Measurements from ENCODE around the gene VWF. TPM values are rescaled to one million over a fixed set of nuclear protein-coding genes. Genes with fewer than 3 reads are reported as not detected.

VWF gene
- total and polyA plus RNA-seq, 2 of the 13 experiments (the other 11 are each of a cell fraction or from before 2014, with no cell fraction given): 0.20 to 0.25 TPM

- TF ChIP-seq, protein P1, sequence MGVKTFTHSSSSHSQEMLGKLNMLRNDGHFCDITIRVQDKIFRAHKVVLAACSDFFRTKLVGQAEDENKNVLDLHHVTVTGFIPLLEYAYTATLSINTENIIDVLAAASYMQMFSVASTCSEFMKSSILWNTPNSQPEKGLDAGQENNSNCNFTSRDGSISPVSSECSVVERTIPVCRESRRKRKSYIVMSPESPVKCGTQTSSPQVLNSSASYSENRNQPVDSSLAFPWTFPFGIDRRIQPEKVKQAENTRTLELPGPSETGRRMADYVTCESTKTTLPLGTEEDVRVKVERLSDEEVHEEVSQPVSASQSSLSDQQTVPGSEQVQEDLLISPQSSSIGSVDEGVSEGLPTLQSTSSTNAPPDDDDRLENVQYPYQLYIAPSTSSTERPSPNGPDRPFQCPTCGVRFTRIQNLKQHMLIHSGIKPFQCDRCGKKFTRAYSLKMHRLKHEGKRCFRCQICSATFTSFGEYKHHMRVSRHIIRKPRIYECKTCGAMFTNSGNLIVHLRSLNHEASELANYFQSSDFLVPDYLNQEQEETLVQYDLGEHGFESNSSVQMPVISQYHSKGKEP (CRISPR knock-in tag; IDR thresholded peaks at IDR 0.05): no peak
- TF ChIP-seq ARNT (IDR thresholded peaks at IDR 0.05) (0 out of 2 replicates have a peak, but pooled peaks have one; percentile 66), REXO4 (CRISPR knock-in tag; IDR thresholded peaks at IDR 0.05; ENCODE audit: borderline replicate concordance) (no peak), RAD51 (IDR thresholded peaks at IDR 0.05; ENCODE audit: borderline replicate concordance) (0 out of 2 replicates have a peak, but pooled peaks have one; percentile 11), ZNF468 (CRISPR knock-in tag; IDR thresholded peaks at IDR 0.05) (no peak)
- TF ChIP-seq, protein P2, sequence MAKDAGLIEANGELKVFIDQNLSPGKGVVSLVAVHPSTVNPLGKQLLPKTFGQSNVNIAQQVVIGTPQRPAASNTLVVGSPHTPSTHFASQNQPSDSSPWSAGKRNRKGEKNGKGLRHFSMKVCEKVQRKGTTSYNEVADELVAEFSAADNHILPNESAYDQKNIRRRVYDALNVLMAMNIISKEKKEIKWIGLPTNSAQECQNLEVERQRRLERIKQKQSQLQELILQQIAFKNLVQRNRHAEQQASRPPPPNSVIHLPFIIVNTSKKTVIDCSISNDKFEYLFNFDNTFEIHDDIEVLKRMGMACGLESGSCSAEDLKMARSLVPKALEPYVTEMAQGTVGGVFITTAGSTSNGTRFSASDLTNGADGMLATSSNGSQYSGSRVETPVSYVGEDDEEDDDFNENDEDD (CRISPR knock-in tag; IDR thresholded peaks at IDR 0.05; ENCODE audit: borderline replicate concordance): no peak
- TF ChIP-seq, protein P3, sequence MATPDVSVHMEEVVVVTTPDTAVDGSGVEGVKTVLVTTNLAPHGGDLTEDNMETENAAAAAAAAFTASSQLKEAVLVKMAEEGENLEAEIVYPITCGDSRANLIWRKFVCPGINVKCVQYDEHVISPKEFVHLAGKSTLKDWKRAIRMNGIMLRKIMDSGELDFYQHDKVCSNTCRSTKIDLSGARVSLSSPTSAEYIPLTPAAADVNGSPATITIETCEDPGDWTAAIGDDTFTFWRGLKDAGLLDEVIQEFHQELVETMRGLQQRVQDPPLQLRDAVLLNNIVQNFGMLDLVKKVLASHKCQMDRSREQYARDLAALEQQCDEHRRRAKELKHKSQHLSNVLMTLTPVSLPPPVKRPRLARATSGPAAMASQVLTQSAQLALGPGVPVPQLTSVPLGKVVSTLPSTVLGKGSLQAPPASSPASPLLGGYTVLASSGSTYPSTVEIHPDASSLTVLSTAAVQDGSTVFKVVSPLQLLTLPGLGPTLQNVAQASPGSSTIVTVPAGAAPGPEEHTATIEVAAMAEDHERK (CRISPR knock-in tag; IDR thresholded peaks at IDR 0.05; ENCODE audit: low read depth): no peak
These were observed 91.7 kb downstream of the VWF start (continued) for GRCh38 chr12:6032726-6033125.

- no peaks in the 10 kb centered on the region for H3K4me1 ChIP-seq (ENCODE audit: insufficient read depth, low read length)
- no peaks in the 10 kb centered on the region for H3K79me2 ChIP-seq (ENCODE audit: insufficient read depth, low read length)
- intact Hi-C loops (cut with micrococcal nuclease; ENCODE audit: unreplicated experiment) (no loop called here), in situ Hi-C loops (cut with HindIII; ENCODE audit: extremely low pct_ligation_motif_present, low pct_unique_long_range_greater_than_20kb) (no loop called here)
- no peak for DNase-seq (ENCODE audit: low spot score)
- no peaks in the 10 kb centered on the region for H3K36me3 ChIP-seq (replicated peaks in 1 of 2; ENCODE audit: control insufficient read depth in 1 of 2, insufficient read depth in 2 of 2, low read length in 2 of 2)
- WGBS (ENCODE audit: low lambda C conversion rate): 30% methylated on average over 8 of the region's 8 CpGs
- no peak overlapping the region for H2AFZ ChIP-seq (ENCODE audit: low read length)
- H3K9ac ChIP-seq (ENCODE audit: insufficient read depth, low read depth, low read length): no peak overlapping the region
- H3K27ac ChIP-seq (ENCODE audit: extremely low read length, insufficient read depth, low read length): no peak overlapping the region
- H3K27me3 ChIP-seq (ENCODE audit: control insufficient read depth in 1 of 2, insufficient read depth in 2 of 2, low read length in 2 of 2): no peaks in the 10 kb centered on the region
- TF ChIP-seq ZNF333 (CRISPR knock-in tag; IDR thresholded peaks at IDR 0.05; ENCODE audit: borderline replicate concordance): no peak
- TF ChIP-seq, protein P4, sequence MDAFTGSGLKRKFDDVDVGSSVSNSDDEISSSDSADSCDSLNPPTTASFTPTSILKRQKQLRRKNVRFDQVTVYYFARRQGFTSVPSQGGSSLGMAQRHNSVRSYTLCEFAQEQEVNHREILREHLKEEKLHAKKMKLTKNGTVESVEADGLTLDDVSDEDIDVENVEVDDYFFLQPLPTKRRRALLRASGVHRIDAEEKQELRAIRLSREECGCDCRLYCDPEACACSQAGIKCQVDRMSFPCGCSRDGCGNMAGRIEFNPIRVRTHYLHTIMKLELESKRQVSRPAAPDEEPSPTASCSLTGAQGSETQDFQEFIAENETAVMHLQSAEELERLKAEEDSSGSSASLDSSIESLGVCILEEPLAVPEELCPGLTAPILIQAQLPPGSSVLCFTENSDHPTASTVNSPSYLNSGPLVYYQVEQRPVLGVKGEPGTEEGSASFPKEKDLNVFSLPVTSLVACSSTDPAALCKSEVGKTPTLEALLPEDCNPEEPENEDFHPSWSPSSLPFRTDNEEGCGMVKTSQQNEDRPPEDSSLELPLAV (CRISPR knock-in tag; conservative IDR thresholded peaks at IDR 0.05; ENCODE audit: low read depth): no peak
- TF ChIP-seq, protein P5, sequence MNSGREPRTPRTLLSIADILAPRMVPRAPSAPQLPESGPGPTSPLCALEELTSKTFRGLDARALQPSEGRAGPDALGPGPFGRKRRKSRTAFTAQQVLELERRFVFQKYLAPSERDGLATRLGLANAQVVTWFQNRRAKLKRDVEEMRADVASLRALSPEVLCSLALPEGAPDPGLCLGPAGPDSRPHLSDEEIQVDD (CRISPR knock-in tag; IDR thresholded peaks at IDR 0.05; ENCODE audit: borderline replicate concordance): no peak
- no peak for TF ChIP-seq ZNF781 (CRISPR knock-in tag; IDR thresholded peaks at IDR 0.05; ENCODE audit: borderline replicate concordance, not compliant biosample characterization)
- TF ChIP-seq CBX1 (IDR thresholded peaks at IDR 0.05; ENCODE audit: low read depth): no peak
- no peak for TF ChIP-seq ZNF44 (CRISPR knock-in tag; IDR thresholded peaks at IDR 0.05)
- TF ChIP-seq CEBPZ (IDR thresholded peaks at IDR 0.05; ENCODE audit: low read length): no peak
- ChIA-PET CTCF (ENCODE audit: low intra/inter-chr PET ratio, low total read pairs) (no interaction called here), POLR2A (no interaction called here)
- H3K4me3 ChIP-seq (replicated peaks in 1 of 3; ENCODE audit: insufficient read depth in 1 of 3, low read depth in 2 of 3, low read length in 3 of 3): no peak overlapping the region
- BruUV-seq (replicated peaks): no TSS peak
- no peaks in the 10 kb centered on the region; the same call in 1 of the 2 replicates for H3K9me3 ChIP-seq (ENCODE audit: low read length)
- no peak overlapping the region for H3K4me2 ChIP-seq (ENCODE audit: low read depth, low read length)
- no peak for ATAC-seq
- no peaks in the 10 kb centered on the region for H4K20me1 ChIP-seq (ENCODE audit: insufficient read depth, low read length)
- FAIRE-seq: no peak
These were observed 93.5 kb downstream of the VWF start for GRCh38 chr12:6031001-6031400.

Measured in HepG2 (cell line).